Calu3 (cell line): ENCODE data around the gene EIF2AK2. TPM values are rescaled to one million over a fixed set of nuclear protein-coding genes. Genes with fewer than 3 reads are reported as not detected.

ENCODE experiments used
- BruUV-seq: library from RNA; stranded (reverse); fragments of 400-500 nt; replicated peaks from 2 replicates; lab custom pipeline; 2021; lab: Mats Ljungman, UMichigan
- CTCF ChIA-PET: fragments of 300-600 bp; sonication (Branson Sonifier 250); formaldehyde crosslinking; loops from one replicate; lab custom pipeline; 2022; ENCODE audit warnings: antibody characterized with exemption; lab: Charles Lee
- DNase-seq: peaks from one replicate; pipeline ENCODE4 v3.0.0; 2022
- H3K27ac Mint-ChIP-seq: one replicate; pipeline ENCODE4 v1.8.0; 2022; ENCODE audit warnings: mixed read lengths; ENCODE audit not compliant: unreplicated experiment
- H3K27me3 Mint-ChIP-seq: one replicate; pipeline ENCODE4 v1.8.0; 2022; ENCODE audit warnings: mixed read lengths; ENCODE audit not compliant: unreplicated experiment
- H3K36me3 Mint-ChIP-seq: one replicate; pipeline ENCODE4 v1.8.0; 2022; ENCODE audit warnings: mild to moderate bottlenecking, moderate library complexity, mixed read lengths; ENCODE audit not compliant: insufficient read depth, unreplicated experiment
- H3K4me1 Mint-ChIP-seq: one replicate; pipeline ENCODE4 v1.8.0; 2022; ENCODE audit warnings: mild to moderate bottlenecking, low read depth, mixed read lengths; ENCODE audit not compliant: unreplicated experiment
- H3K4me3 Mint-ChIP-seq: one replicate; pipeline ENCODE4 v1.8.0; 2022; ENCODE audit warnings: mild to moderate bottlenecking, low read depth, moderate library complexity, mixed read lengths; ENCODE audit not compliant: unreplicated experiment
- H3K9me3 Mint-ChIP-seq: one replicate; pipeline ENCODE4 v1.8.0; 2022; ENCODE audit warnings: low read depth, mixed read lengths; ENCODE audit not compliant: unreplicated experiment
- intact Hi-C: fragments of 100-400 bp; cut with micrococcal nuclease; formaldehyde crosslinking; loops from one replicate; pipeline ENCODE4 v1.10.0; 2022; ENCODE audit not compliant: unreplicated experiment
- total RNA-seq: library from RNA; stranded (reverse); gene quantifications from 2 replicates; pipeline ENCODE4 v1.2.3, GENCODE V29; 2022
- TF ChIP-seq, protein P1 (sequence below): fragments of 200-600 bp; IDR thresholded peaks from one replicate; pipeline ENCODE4 v1.8.0; 2022; ENCODE audit warnings: antibody characterized with exemption; ENCODE audit not compliant: unreplicated experiment

The EIF2AK2 gene
- total RNA-seq, 1 experiment from 2014 or later: 91.2 TPM

DNA sequence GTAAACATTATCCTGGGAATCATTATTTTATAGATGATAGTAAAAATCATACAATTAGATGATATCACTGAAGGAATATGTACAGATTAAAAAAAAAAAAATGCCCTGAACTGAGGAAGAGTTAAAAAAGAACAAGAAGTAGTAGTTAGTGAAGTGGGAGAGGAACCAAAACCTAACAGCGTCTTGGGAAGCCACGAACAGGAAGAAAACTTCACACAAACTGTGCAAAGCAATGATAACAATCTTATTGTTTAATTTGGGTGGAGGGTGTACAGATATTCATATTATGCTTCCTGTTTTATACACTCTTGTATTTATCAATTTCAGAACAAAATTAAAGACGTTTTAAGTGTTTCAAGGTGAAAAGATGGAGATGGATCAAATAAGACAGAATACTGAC lies 76.1 kb downstream of the EIF2AK2 start:
- Mint-ChIP-seq H3K36me3 (peaks cover 8% of the 10 kb centered on the region), H3K9me3 (no peaks in the 10 kb centered on the region), H3K27ac (no peak overlapping the region), H3K4me1 (no peaks in the 10 kb centered on the region), H3K27me3 (no peaks in the 10 kb centered on the region), H3K4me3 (no peak overlapping the region)
- TF ChIP-seq, protein P1, sequence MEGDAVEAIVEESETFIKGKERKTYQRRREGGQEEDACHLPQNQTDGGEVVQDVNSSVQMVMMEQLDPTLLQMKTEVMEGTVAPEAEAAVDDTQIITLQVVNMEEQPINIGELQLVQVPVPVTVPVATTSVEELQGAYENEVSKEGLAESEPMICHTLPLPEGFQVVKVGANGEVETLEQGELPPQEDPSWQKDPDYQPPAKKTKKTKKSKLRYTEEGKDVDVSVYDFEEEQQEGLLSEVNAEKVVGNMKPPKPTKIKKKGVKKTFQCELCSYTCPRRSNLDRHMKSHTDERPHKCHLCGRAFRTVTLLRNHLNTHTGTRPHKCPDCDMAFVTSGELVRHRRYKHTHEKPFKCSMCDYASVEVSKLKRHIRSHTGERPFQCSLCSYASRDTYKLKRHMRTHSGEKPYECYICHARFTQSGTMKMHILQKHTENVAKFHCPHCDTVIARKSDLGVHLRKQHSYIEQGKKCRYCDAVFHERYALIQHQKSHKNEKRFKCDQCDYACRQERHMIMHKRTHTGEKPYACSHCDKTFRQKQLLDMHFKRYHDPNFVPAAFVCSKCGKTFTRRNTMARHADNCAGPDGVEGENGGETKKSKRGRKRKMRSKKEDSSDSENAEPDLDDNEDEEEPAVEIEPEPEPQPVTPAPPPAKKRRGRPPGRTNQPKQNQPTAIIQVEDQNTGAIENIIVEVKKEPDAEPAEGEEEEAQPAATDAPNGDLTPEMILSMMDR: no peak
- DNase-seq: no peak
- BruUV-seq: no TSS peak
- intact Hi-C loops: no loop called here
- CTCF ChIA-PET: no interaction called here

DNA sequence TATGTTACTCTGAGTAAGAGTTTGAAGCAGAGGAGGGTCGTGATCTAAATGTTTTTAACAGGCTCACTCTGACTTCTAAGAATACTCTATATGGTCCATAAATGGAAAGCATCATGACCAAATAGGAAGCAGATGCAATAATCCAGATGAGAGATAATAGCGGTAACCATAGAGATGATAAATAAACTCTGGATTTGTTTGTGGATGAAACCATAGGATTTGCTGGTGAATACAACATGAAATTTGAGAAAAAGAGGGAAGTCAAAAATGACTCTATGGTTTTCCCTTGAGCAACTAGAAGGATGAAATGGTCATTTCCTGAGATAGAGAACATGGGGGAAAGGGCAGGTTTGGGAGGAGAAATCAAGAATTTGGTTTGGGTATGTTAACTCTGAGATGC lies 76.5 kb downstream of the EIF2AK2 start:
- H3K4me3 Mint-ChIP-seq: no peak overlapping the region
- H3K4me1 Mint-ChIP-seq: no peaks in the 10 kb centered on the region
- DNase-seq: no peak
- CTCF ChIA-PET: no interaction called here
- TF ChIP-seq, protein P1: no peak
- no peaks in the 10 kb centered on the region for H3K9me3 Mint-ChIP-seq
- no peak overlapping the region for H3K27ac Mint-ChIP-seq
- no TSS peak for BruUV-seq
- no peaks in the 10 kb centered on the region for H3K27me3 Mint-ChIP-seq
- peaks cover 8% of the 10 kb centered on the region for H3K36me3 Mint-ChIP-seq
- intact Hi-C loops: no loop called here

DNA sequence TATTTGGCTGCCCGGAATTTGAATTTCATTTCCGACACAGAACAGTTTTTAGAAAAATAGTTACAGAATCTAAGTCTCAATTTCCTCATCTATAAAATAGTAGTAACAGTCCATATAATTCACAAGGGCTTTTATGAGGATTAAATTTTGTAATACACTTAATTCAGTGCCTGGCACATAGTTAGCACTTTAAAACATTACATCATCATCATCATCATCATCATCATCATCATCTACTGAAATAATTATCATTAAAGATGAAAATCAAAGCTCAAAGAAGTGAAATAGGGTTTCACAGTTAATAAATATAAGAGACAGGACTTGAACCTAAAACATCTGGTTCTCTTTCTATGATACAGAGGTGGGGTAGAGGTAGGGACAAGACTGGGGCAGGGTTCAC lies 85.8 kb downstream of the EIF2AK2 start:
- intact Hi-C loops: no loop called here
- no peaks in the 10 kb centered on the region for H3K4me1 Mint-ChIP-seq
- no peak overlapping the region for H3K27ac Mint-ChIP-seq
- no peaks in the 10 kb centered on the region for H3K27me3 Mint-ChIP-seq
- DNase-seq: no peak
- CTCF ChIA-PET: no interaction called here
- H3K9me3 Mint-ChIP-seq: no peaks in the 10 kb centered on the region
- no peak overlapping the region for H3K4me3 Mint-ChIP-seq
- no TSS peak for BruUV-seq
- H3K36me3 Mint-ChIP-seq: no peaks in the 10 kb centered on the region
- TF ChIP-seq, protein P1: no peak

DNA sequence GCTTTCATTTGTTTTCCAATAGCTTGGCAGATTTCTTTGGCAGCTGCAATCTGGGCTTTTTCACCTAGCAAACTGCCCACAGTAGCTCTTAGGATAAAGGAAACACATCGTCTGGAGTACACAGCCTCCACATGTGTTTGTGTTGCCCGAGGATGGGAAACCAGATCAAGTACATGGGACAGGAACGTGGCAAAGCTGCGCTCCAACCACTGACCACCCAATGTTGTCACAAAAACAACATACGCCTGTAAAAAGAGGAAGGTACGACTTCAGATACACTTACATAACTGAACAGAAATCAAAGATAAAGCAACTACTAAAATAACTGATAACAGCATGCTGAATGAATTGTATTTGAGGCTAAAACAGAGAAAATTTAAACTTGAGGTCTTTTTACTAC lies 88.1 kb downstream of the EIF2AK2 start:
- no peak for DNase-seq
- Mint-ChIP-seq H3K4me3 (no peak overlapping the region), H3K27ac (no peak overlapping the region), H3K4me1 (no peaks in the 10 kb centered on the region), H3K9me3 (no peaks in the 10 kb centered on the region), H3K27me3 (no peaks in the 10 kb centered on the region), H3K36me3 (peaks cover 9% of the 10 kb centered on the region)
- no TSS peak for BruUV-seq
- intact Hi-C loops: no loop called here
- CTCF ChIA-PET: no interaction called here
- TF ChIP-seq, protein P1: no peak
